IMR-90 (cell line): Measurements from ENCODE around the gene KLHL41. TPM values are rescaled to one million over a fixed set of nuclear protein-coding genes. Genes with fewer than 3 reads are reported as not detected.

Source experiments
- ATAC-seq: fragments of 200-7000 bp; cut with Tn5 transposase; 2 replicates; pipeline ENCODE4 v1.9.1; 2020; ENCODE audit warnings: low read depth, mild to moderate bottlenecking, moderate library complexity
- BruUV-seq: library from RNA; stranded (reverse); fragments of 400-500 nt; replicated peaks from 2 replicates; lab custom pipeline; 2021; lab: Mats Ljungman, UMichigan
- CTCF ChIA-PET: fragments of 300-600 bp; formaldehyde crosslinking; extraction: SDS; loops from one replicate; lab custom pipeline; 2021; ENCODE audit warnings: antibody characterized with exemption; lab: Yijun Ruan, JAX
- POLR2A ChIA-PET: fragments of 300-600 bp; sonication (Branson Sonifier 250); formaldehyde crosslinking; loops from one replicate; lab custom pipeline; 2022; ENCODE audit warnings: antibody characterized with exemption; ENCODE audit not compliant: unreplicated experiment; lab: Charles Lee
- DNase-seq: peaks from one replicate; pipeline ENCODE4 v3.0.0; 2013
- H2AFZ ChIP-seq: replicated peaks from 2 replicates; pipeline ENCODE3; 2013; ENCODE audit warnings: low read length, mild to moderate bottlenecking; ENCODE audit not compliant: poor library complexity
- H2AK5ac ChIP-seq: 2 replicates; pipeline ENCODE4 v1.6.1; 2013; ENCODE audit warnings: low read depth, low read length, inconsistent platforms
- H2AK9ac ChIP-seq: replicated peaks from 2 replicates; pipeline ENCODE3; 2013; ENCODE audit warnings: mild to moderate bottlenecking, low read depth, low read length, moderate library complexity; ENCODE audit not compliant: poor library complexity
- H2BK120ac ChIP-seq: 2 replicates; pipeline ENCODE4 v1.6.1; 2013; ENCODE audit warnings: low read depth, low read length, inconsistent platforms
- H2BK15ac ChIP-seq: 3 replicates; pipeline ENCODE4 v1.6.1; 2013; ENCODE audit warnings: low read depth, low read length, inconsistent platforms
- H2BK20ac ChIP-seq: 2 replicates; pipeline ENCODE4 v1.6.1; 2013; ENCODE audit warnings: low read depth, mild to moderate bottlenecking, inconsistent platforms, low read length, moderate library complexity
- H2BK5ac ChIP-seq: 2 replicates; pipeline ENCODE4 v1.6.1; 2013; ENCODE audit warnings: mild to moderate bottlenecking, low read depth, low read length, inconsistent platforms; ENCODE audit not compliant: poor library complexity, severe bottlenecking
- H3K14ac ChIP-seq: replicated peaks from 2 replicates; pipeline ENCODE4 v1.6.1; 2013; ENCODE audit warnings: low read depth, low read length, inconsistent platforms
- H3K18ac ChIP-seq: 2 replicates; pipeline ENCODE4 v1.6.1; 2013; ENCODE audit warnings: low read depth, low read length, control low read depth
- H3K23ac ChIP-seq: 2 replicates; pipeline ENCODE4 v1.6.1; 2013; ENCODE audit warnings: low read depth, low read length, inconsistent platforms
- H3K27ac ChIP-seq: 2 replicates; pipeline ENCODE4 v1.5.1; 2013; ENCODE audit warnings: mild to moderate bottlenecking, control low read depth, low read length; ENCODE audit not compliant: insufficient read depth
- H3K27me3 ChIP-seq: 2 replicates; pipeline ENCODE4 v1.6.1; 2013; ENCODE audit warnings: low read length; ENCODE audit not compliant: control insufficient read depth, insufficient read depth
- H3K36me3 ChIP-seq: 2 replicates; pipeline ENCODE4 v1.6.1; 2013; ENCODE audit warnings: low read length, mixed read lengths; ENCODE audit not compliant: control insufficient read depth, insufficient read depth
- H3K4ac ChIP-seq: 2 replicates; pipeline ENCODE4 v1.6.1; 2013; ENCODE audit warnings: low read depth, low read length, inconsistent platforms
- H3K4me1 ChIP-seq: 2 replicates; pipeline ENCODE4 v1.6.1; 2013; ENCODE audit warnings: low read length, mixed read lengths; ENCODE audit not compliant: control insufficient read depth, insufficient read depth
- H3K4me2 ChIP-seq: 2 replicates; pipeline ENCODE4 v1.6.1; 2013; ENCODE audit warnings: low read depth, mild to moderate bottlenecking, control low read depth, low read length, moderate library complexity
- H3K4me3 ChIP-seq: 2 replicates; pipeline ENCODE4 v1.5.1; 2013; ENCODE audit warnings: low read depth, mild to moderate bottlenecking, control low read depth, low read length, moderate library complexity; ENCODE audit not compliant: insufficient read depth
- H3K56ac ChIP-seq: 2 replicates; pipeline ENCODE4 v1.6.1; 2013; ENCODE audit warnings: low read length, inconsistent platforms; ENCODE audit not compliant: insufficient read depth; ENCODE audit errors: extremely low read depth
- H3K79me1 ChIP-seq, 2 experiments: 2 replicates each; pipeline ENCODE4 v1.6.1; 2013; ENCODE audit warnings: low read length in 2 of 2, inconsistent platforms in 1 of 2, low read depth in 1 of 2
- H3K9ac ChIP-seq: 2 replicates; pipeline ENCODE4 v1.6.1; 2013; ENCODE audit warnings: low read depth, low read length, control low read depth
- H3K9me1 ChIP-seq: 2 replicates; pipeline ENCODE4 v1.6.1; 2013; ENCODE audit warnings: low read length, inconsistent platforms; ENCODE audit not compliant: insufficient read depth
- H3K9me3 ChIP-seq: 2 replicates; pipeline ENCODE4 v1.6.1; 2013; ENCODE audit warnings: low read length; ENCODE audit not compliant: control insufficient read depth, insufficient read depth
- H4K20me1 ChIP-seq: 2 replicates; pipeline ENCODE4 v1.6.1; 2013; ENCODE audit warnings: low read length, inconsistent platforms; ENCODE audit not compliant: insufficient read depth
- H4K5ac ChIP-seq: 2 replicates; pipeline ENCODE4 v1.6.1; 2013; ENCODE audit warnings: mild to moderate bottlenecking, low read depth, low read length, control low read depth
- H4K8ac ChIP-seq, 2 experiments: 2 replicates each; pipeline ENCODE4 v1.6.1; 2013; ENCODE audit warnings: low read depth in 2 of 2, low read length in 2 of 2, control low read depth in 1 of 2, inconsistent platforms in 1 of 2
- H4K91ac ChIP-seq: 2 replicates; pipeline ENCODE4 v1.6.1; 2013; ENCODE audit warnings: low read depth, low read length, inconsistent platforms; ENCODE audit not compliant: insufficient read depth
- CTCF ChIP-seq: conservative IDR thresholded peaks from 2 replicates; pipeline ENCODE4 v1.5.1; 2012; ENCODE audit warnings: mild to moderate bottlenecking, low read depth, low read length, improper control_type of control experiment
- FOS ChIP-seq: fragments of 150-350 bp; IDR thresholded peaks from 2 replicates; pipeline ENCODE4 v1.6.1; 2016; ENCODE audit warnings: low read depth, low read length
- WGBS, 2 experiments: methylation state at CpG; one replicate each; pipeline versions ENCODE4 v1.1.5 to v1.1.7; 2013; ENCODE audit warnings: missing lambda C conversion rate in 2 of 2; ENCODE audit not compliant: insufficient read length in 1 of 2; ENCODE audit errors: extremely low coverage in 2 of 2; 5-methylcytosine and 5-hydroxymethylcytosine counted together
- dilution Hi-C: fragments of 300-500 bp; cut with HindIII; formaldehyde crosslinking; loops from one replicate; pipeline ENCODE4 v1.14.3; 2018; ENCODE audit warnings: low sequenced_read_pairs; ENCODE audit not compliant: unreplicated experiment
- in situ Hi-C: fragments of 300-500 bp; cut with MboI; formaldehyde crosslinking; loops from 3 replicates; pipeline ENCODE4 v1.14.3; 2019; ENCODE audit warnings: low sequenced_read_pairs, inconsistent platforms, mixed read lengths
- intact Hi-C: fragments of 100-400 bp; cut with micrococcal nuclease; formaldehyde crosslinking; loops from 2 replicates; pipeline ENCODE4 v1.10.0; 2022
- polyA plus RNA-seq, 3 experiments: library from polyadenylated mRNA; depleted of rRNA; stranded (reverse); fragments of >200 nt; gene quantifications; 2 replicates each; pipeline ENCODE4 v1.2.3, GENCODE V29; 2012; ENCODE audit warnings: low replicate concordance in 1 of 3
- total RNA-seq: library from RNA; depleted of rRNA; stranded (reverse); fragments of >200 nt; gene quantifications from 2 replicates; pipeline ENCODE4 v1.2.3, GENCODE V29; 2012

Gene KLHL41
- total and polyA plus RNA-seq, 2 of the 4 experiments (the other 2 are of a cell fraction): 0.10 to 0.18 TPM

GRCh38 chr2:169512525-169512924 is 3.0 kb downstream of the KLHL41 start:
- Histone ChIP-seq H3K4me2 (no peak overlapping the region; the same call in 1 of the 2 replicates), H2BK20ac (no peak overlapping the region), H4K91ac (no peak overlapping the region), H3K4me1 (peaks cover 2% of the 10 kb centered on the region; the same call in 1 of the 2 replicates), H3K9ac (no peak overlapping the region), H2AK9ac (no peak overlapping the region), H2AK5ac (no peak overlapping the region), H2BK15ac (no peak overlapping the region), H3K14ac (no peak overlapping the region), H3K4me3 (no peak overlapping the region), H3K9me1 (peaks cover 5% of the 10 kb centered on the region; the same call in 1 of the 2 replicates), H3K27ac (no peak overlapping the region), H3K36me3 (no peaks in the 10 kb centered on the region), H3K9me3 (0 out of 2 replicates have a peak, but pooled peaks cover 3% of the 10 kb centered on the region), H3K23ac (no peak overlapping the region), H4K20me1 (no peaks in the 10 kb centered on the region), H3K79me1 (no peaks in the 10 kb centered on the region), H2BK5ac (no peak overlapping the region), H4K5ac (no peak overlapping the region), H2AFZ (no peak overlapping the region), H3K56ac (no peak overlapping the region), H3K27me3 (no peaks in the 10 kb centered on the region), H3K4ac (no peak overlapping the region), H2BK120ac (no peak overlapping the region), H3K18ac (no peak overlapping the region), H4K8ac (no peak overlapping the region)
- POLR2A ChIA-PET: no interaction called here
- CTCF ChIA-PET: no interaction called here
- in situ Hi-C loops: no loop called here
- DNase-seq (peak; percentile 47), ATAC-seq (peak; percentile 70; the same call in 1 of the 2 replicates)
- dilution Hi-C loops: no loop called here
- intact Hi-C loops: no loop called here
- BruUV-seq: no TSS peak
- no peak for TF ChIP-seq CTCF
- TF ChIP-seq FOS: peak; percentile 23; the same call in 1 of the 2 replicates
- WGBS, 2 experiments: no CpG with 5 or more reads among the region's 2 CpGs
